Adrenal gland (tissue), 12 donors: ENCODE measurements around the gene CENPP. TPM values are rescaled to one million over a fixed set of nuclear protein-coding genes. Genes with fewer than 3 reads are reported as not detected.
A peak's percentile ranks its signal among the peaks of the same experiment; 100 is the strongest.

Experiments used
- DNase-seq, 7 donors: peaks; one replicate each; pipeline ENCODE4 v3.0.0-alpha.2; 2019 to 2020
- H3K27ac ChIP-seq, 5 donors: fragments of 200-600 bp; sonication (generic) in 4 of 5; 1 replicate in 3 of 5; 2 replicates in 2 of 5; pipeline versions ENCODE4 v1.5.1 to v1.8.0; 2016 to 2020; ENCODE audit warnings: mild to moderate bottlenecking in 1 of 5
- H3K27me3 ChIP-seq: fragments of 200-600 bp; 2 replicates; pipeline ENCODE4 v1.8.0; 2021
- H3K36me3 ChIP-seq, 2 donors: fragments of 200-600 bp; replicated peaks in 1 of 2; 1 replicate in 1 of 2; 2 replicates in 1 of 2; pipeline versions ENCODE4 v1.5.1 to v1.8.0; 2018 to 2022
- H3K4me1 ChIP-seq, 2 donors: fragments of 200-600 bp; replicated peaks in 1 of 2; 1 replicate in 1 of 2; 2 replicates in 1 of 2; pipeline versions ENCODE4 v1.5.1 to v1.8.0; 2018 to 2021
- H3K4me3 ChIP-seq, 4 donors: fragments of 200-600 bp; sonication (generic) in 3 of 4; one replicate each; pipeline ENCODE4 v1.5.1; 2016 to 2018
- H3K9me3 ChIP-seq, 3 donors: fragments of 200-600 bp; sonication (generic) in 1 of 3; replicated peaks in 1 of 3; 1 replicate in 2 of 3; 2 replicates in 1 of 3; pipeline versions ENCODE4 v1.5.1 to v1.8.0; 2016 to 2021
- POLR2A ChIP-seq, 2 donors: fragments of 450-650 bp; IDR thresholded peaks; one replicate each; pipeline ENCODE4 v1.6.1; 2017; ENCODE audit warnings: antibody characterized with exemption in 2 of 2, mild to moderate bottlenecking in 2 of 2, moderate library complexity in 1 of 2
- WGBS, 4 donors: extraction: QIAGEN DNeasy Blood & Tissue Kit in 2 of 4; methylation state at CpG; one replicate each; pipeline versions ENCODE4 v1.1.5 to v1.1.7; 2013 to 2017; 5-methylcytosine and 5-hydroxymethylcytosine counted together
- intact Hi-C, 2 donors: fragments of 100-400 bp; cut with DNase I; formaldehyde crosslinking; loops; one replicate each; pipeline versions ENCODE4 v1.14.1 to v1.15.0; 2022 to 2023
- polyA plus RNA-seq, 3 donors: library from polyadenylated mRNA; stranded (reverse); fragments of 200-250 nt in 2 of 3; fragments of 350-450 nt in 1 of 3; fragmentation: Illumina TruSeq in 1 of 3; extraction: RNeasy Lipid Tissue Mini Kit (QIAGEN cat#74804) in 1 of 3; gene quantifications; one replicate each; pipeline ENCODE4 v1.2.3, GENCODE V29; 2013 to 2014
- total RNA-seq, 9 donors: library from RNA; depleted of rRNA in 4 of 9; stranded (reverse); fragments of >200 nt in 4 of 9; fragments of 120-200 nt in 1 of 9; fragmentation: NEBNext Ultra II Directional in 1 of 9; extraction: Animal tissue kit (Norgen Biotek cat#: 25700) in 1 of 9; gene quantifications; one replicate each; pipeline versions ENCODE4 v1.1.0 to v1.2.4, GENCODE V29; 2013 to 2023
- TF ChIP-seq, protein P1 (sequence below), 6 experiments: fragments of 450-650 bp in 4 of 6; fragments of 200-600 bp in 2 of 6; sonication (generic) in 1 of 6; IDR thresholded peaks; 1 replicate in 5 of 6; 2 replicates in 1 of 6; pipeline versions ENCODE4 v1.5.1 to v1.8.0; 2016 to 2021; ENCODE audit warnings: antibody characterized with exemption in 6 of 6, mild to moderate bottlenecking in 2 of 6, moderate library complexity in 1 of 6
- donor health status: healthy with polysubstance abuse.
- donor health status: Bipolar disorder and iron deficiency.
- donor health status: DM: yes; HTN: yes; CAD: no.
- donor health status: DM: no; HTN: no; CAD: no.
- donor health status: DM: no; HTN: no; CAD: no.
- donor health status: DM: yes; HTN: yes; CAD: no.

The CENPP gene
- total and polyA plus RNA-seq, 12 donors, result 1.1 to 14.0 (median 3.1) TPM

DNA sequence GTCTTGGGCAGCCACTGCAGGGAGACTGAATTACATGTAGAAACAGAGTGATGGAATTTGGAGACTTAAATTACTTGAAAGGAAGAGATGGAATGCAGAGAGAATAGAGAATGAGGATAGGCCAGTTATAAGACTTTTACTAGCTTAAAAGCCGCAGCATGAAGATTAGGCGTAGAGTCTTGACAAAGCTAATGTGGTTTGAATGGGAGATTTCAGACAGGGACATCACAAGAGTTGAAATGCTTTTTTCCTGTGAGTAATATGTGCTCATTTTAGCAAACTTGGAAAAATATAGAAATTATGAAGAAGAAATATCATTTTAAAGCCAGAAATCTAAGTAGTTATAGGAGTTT, 7.5 kb downstream of the CENPP start:
- intact Hi-C loops, result no loop called here
- no peak for DNase-seq
- TF ChIP-seq, protein P1, sequence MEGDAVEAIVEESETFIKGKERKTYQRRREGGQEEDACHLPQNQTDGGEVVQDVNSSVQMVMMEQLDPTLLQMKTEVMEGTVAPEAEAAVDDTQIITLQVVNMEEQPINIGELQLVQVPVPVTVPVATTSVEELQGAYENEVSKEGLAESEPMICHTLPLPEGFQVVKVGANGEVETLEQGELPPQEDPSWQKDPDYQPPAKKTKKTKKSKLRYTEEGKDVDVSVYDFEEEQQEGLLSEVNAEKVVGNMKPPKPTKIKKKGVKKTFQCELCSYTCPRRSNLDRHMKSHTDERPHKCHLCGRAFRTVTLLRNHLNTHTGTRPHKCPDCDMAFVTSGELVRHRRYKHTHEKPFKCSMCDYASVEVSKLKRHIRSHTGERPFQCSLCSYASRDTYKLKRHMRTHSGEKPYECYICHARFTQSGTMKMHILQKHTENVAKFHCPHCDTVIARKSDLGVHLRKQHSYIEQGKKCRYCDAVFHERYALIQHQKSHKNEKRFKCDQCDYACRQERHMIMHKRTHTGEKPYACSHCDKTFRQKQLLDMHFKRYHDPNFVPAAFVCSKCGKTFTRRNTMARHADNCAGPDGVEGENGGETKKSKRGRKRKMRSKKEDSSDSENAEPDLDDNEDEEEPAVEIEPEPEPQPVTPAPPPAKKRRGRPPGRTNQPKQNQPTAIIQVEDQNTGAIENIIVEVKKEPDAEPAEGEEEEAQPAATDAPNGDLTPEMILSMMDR (IDR thresholded peaks at IDR 0.05), result no peak
- TF ChIP-seq POLR2A (IDR thresholded peaks at IDR 0.05), result no peak
- no peaks in the 10 kb centered on the region for H3K4me1 ChIP-seq
- WGBS, 4 donors, result 80 to 93% (median 88%) methylated on average over 2 of the region's 2 CpGs
- H3K9me3 ChIP-seq, result no peaks in the 10 kb centered on the region
- H3K36me3 ChIP-seq, result no peaks in the 10 kb centered on the region
- H3K27ac ChIP-seq, result peak overlapping the region in 1 of 5 donors; percentile 18
- no peak overlapping the region for H3K4me3 ChIP-seq
- no peaks in the 10 kb centered on the region for H3K27me3 ChIP-seq

DNA sequence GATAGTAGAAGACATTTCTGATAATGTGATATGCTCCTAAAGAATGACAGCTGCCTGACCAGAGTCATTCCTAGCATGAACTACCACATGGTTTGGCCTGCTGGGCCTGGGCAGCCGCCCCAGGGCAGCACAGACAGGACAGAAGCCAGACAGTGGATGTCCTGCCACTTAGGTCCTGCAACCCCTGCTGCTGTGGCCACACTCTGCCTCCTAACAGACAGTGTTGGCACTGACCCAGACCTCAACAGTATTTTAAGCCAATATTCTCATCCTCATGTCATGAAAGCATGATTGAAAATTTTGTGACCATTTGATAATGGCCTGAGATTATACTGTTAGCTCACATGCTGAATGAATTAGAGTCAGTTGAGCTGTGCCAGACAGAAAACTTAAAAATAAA, 15.8 kb downstream of the CENPP start:
- no peaks in the 10 kb centered on the region for H3K4me1 ChIP-seq
- TF ChIP-seq POLR2A (IDR thresholded peaks at IDR 0.05), result no peak
- TF ChIP-seq, protein P1 (IDR thresholded peaks at IDR 0.05), result no peak
- no peak overlapping the region for H3K27ac ChIP-seq
- intact Hi-C loops, result loop anchor here (10.0 kb wide), 1 partner anchor 293 kb away; no protein-coding TSS in a partner anchor
- no peak overlapping the region for H3K4me3 ChIP-seq
- H3K9me3 ChIP-seq, result no peaks in the 10 kb centered on the region
- 94 to 100% (median 100%) methylated on average over 1 of the region's 1 CpG; no CpG with 5 or more reads in 1 of the 4 donors for whole genome bisulfite sequencing, 4 donors
- H3K27me3 ChIP-seq, result no peaks in the 10 kb centered on the region
- no peak for DNase-seq
- peaks cover 0 to 5% of the 10 kb centered on the region in 2 donors for H3K36me3 ChIP-seq

DNA sequence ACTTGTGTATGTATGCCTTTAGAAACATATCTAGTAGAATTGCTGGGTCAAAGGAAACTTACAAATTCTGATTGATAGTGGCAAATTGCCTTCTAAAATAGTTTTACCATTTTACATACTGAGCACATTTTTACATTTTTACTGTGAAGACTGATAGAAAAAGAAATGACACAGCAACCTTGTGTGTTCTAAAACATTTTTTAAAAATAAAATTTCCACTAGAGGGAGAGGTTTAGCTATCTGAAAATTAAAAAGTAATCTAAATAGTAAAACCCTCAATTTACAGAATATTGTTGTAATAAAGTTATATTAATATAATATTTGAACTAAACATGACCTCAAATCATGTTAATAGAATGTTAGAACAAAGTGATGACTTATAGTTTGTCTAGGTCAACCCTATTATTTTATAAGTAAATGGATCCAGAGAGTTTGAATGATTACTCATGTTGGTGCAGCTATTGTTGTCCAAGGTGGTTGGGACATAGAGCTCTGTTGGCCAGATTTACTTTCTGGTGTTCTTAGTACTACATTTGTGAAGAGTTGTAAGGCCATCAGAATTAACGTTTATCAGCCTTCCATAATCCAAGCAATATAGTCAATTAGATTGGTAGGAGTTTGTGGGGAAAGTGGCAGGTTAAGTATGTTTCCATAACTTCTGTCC, 17.2 kb downstream of the CENPP start:
- Histone ChIP-seq H3K4me3 (no peak overlapping the region), H3K36me3 (peaks cover 0 to 5% of the 10 kb centered on the region in 2 donors), H3K27me3 (no peaks in the 10 kb centered on the region), H3K27ac (no peak overlapping the region), H3K9me3 (no peaks in the 10 kb centered on the region), H3K4me1 (no peaks in the 10 kb centered on the region)
- intact Hi-C loops, result loop anchor here (10.0 kb wide), 1 partner anchor 292 kb away; no protein-coding TSS in a partner anchor
- DNase-seq, result no peak
- TF ChIP-seq POLR2A (IDR thresholded peaks at IDR 0.05), result no peak
- TF ChIP-seq, protein P1 (IDR thresholded peaks at IDR 0.05), result peak in 3 of 6 experiments; percentile 11 to 49 (median 39)
- WGBS, 4 donors, result 63 to 81% (median 72%) methylated on average over 1 of the region's 1 CpG

DNA sequence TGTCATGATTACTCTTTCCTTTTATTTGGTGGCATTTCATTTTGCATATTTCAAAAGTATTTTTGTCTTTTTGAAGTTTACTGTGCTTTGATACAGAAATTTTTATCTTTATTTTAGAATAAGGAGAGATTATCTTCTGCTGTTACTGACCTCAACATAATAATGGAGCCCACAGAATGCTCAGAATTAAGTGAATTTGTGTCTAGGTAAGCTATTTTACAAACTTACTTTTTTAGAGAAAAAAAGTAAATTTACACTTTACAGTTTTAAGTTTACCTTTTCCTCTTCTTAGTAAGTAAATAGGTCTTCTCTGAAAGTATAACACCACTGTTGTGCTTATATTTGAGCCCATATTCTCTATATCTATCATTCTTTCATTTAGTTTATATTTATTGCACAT, 19.8 kb downstream of the CENPP start:
- intact Hi-C loops, result loop anchor here (10.0 kb wide), 1 partner anchor 289 kb away; no protein-coding TSS in a partner anchor
- Histone ChIP-seq H3K9me3 (no peaks in the 10 kb centered on the region), H3K27ac (no peak overlapping the region), H3K4me3 (no peak overlapping the region), H3K4me1 (no peaks in the 10 kb centered on the region), H3K36me3 (no peaks in the 10 kb centered on the region), H3K27me3 (no peaks in the 10 kb centered on the region)
- no peak for DNase-seq
- no peak for TF ChIP-seq POLR2A (IDR thresholded peaks at IDR 0.05)
- TF ChIP-seq, protein P1 (IDR thresholded peaks at IDR 0.05), result no peak
